Measurements from ENCODE around the gene KLHL24.
"Not testable (repeated sequence)": the region's sequence is repeated elsewhere in the genome, so short reads cannot be mapped to it uniquely, and the experiment has no call there.

Gene KLHL24

GRCh38 chr3:183689621-183690020 is 54.2 kb downstream of the KLHL24 start:
- in situ Hi-C loops (cut with MboI; ENCODE audit: low pct_unique_long_range_greater_than_20kb, low sequenced_read_pairs); DNase-seq: not testable (repeated sequence)

- in situ Hi-C loops (cut with MboI; ENCODE audit: low pct_unique_long_range_greater_than_20kb, low sequenced_read_pairs): no loop called here
- DNase-seq: no peak
Observed at GRCh38 chr3:183690402-183690995, 55.1 kb downstream of the KLHL24 start.

GRCh38 chr3:183692436-183692835 is 57.0 kb downstream of the KLHL24 start:
- DNase-seq: no peak
- in situ Hi-C loops (cut with MboI; ENCODE audit: low pct_unique_long_range_greater_than_20kb, low sequenced_read_pairs): no loop called here

DNA sequence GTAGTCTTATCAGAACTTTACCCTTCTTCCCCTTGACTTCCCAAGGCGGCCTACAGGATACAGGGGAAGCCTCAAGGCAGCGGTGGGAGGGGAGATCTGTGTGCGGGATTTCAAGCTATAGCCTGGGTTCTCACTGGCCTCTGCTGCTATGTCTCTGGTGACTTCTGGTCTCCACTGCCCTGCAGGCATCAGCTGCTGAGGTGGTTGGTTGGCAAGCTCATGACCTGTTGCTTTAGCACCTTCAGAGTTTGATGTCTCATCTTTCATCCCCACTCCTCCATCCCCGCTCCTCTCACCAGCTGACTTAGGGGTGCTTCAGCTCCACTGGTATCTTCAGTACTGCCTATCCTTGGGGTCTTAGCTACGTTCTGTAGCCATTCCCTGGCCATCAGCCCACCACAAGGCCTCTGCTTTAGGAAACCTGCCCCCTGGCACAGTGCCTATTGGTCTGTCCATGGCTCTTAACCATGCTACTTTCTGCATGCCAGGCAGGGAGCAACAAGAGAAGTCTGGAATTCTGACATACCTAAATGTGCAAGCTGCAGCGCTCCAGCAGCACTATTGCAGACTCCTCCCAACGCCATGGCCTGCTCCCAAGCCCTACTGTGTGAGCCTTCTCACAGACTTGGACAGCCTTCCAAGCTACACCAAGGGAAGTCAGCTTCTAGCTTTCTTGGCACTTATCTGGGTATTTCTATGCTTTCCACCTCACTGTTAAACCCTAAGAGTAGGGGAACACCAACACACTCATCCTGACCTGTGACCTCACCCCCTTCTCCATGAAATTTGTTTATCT is 60.3 kb downstream of the KLHL24 start:
- DNase-seq: no peak
- in situ Hi-C loops (cut with MboI; ENCODE audit: low pct_unique_long_range_greater_than_20kb, low sequenced_read_pairs): no loop called here

DNA sequence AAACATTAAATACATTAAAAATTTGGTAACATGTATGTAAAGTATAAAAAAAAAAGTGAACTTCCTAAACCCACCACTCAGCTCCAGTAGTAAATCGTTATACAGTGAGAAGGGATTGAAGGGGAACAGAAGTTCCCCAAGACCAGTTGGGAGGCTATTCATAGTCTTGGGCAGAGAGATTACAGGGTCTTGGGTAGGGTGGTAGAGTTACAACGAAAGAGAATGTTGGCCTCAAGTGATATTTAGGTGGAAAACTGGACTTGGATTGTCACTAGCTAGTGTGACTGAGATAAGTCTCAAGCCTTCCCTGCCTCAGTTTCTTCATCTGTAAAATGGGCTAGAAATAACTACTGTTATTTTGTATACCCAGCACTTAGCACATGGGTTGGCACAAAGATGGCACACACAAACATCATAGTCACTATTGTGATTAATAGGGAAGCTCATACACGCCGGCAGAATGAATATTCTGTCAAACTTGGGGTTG is 61.7 kb downstream of the KLHL24 start:
- DNase-seq: no peak
- in situ Hi-C loops (cut with MboI; ENCODE audit: low pct_unique_long_range_greater_than_20kb, low sequenced_read_pairs): no loop called here

DNA sequence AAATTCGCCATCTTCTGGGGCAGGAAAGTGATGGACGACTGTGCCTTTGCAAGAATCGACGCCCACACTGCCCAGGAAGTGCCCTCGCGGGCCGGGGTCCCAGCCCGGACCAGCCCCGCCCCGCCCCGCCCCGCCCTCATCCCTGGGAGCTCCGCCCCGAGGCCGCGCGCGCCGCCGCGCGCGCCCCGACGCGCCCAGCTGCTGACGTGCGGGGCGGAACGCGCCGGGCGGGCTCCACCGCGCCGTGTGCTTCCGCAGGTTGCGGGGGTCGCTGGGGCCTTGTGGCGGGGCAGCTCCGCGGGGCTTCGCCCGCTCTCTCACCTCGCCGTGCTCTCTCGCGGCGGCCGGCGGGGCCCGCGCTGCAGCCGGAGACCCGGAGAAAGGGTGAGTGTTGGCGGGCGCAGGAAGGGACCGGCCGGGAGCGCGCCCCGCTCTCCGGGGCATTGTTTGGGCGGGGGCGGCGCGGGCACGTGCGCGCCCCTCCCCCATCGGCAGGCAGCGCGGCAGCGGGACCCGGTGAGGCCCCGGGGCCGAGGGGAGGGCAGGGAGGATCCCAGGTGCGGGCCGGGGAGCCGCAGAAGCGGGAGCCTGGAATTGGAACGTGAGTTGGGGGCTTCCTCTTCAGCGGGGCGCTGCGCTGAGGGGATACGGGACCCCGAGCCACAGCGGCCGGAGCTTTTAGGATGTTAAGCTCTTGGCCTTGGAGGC is 62.3 kb downstream of the KLHL24 start, which contains the start of gene YEATS2:
Gene YEATS2 (plus strand): TSS at position 188 of the 708 bp plus-strand sequence. CDS start 17,366 bp downstream, outside the sequence.
- in situ Hi-C loops (cut with MboI; ENCODE audit: low pct_unique_long_range_greater_than_20kb, low sequenced_read_pairs): no loop called here
- DNase-seq: peak; percentile 69

DNA sequence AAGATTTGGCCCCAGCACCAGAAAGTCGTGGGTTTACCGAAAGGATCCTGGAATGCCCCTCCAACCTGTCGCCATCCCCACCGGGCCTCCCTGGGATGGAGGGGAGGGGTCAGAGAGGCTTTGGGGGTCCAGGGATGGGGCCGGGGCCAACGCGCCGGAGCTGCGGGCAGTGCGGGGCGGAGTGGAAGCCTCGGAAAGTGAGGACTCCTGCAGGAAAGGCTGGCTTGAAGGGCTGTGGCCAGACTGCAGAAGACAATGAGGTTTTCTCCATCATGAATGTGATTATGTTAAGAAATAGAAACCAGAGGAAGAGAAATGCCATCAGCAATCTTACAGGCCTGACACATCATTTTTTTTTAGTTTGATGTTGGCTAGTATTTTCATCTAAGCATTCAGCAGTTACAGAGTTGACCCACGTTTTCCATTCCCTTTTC is 62.9 kb downstream of the KLHL24 start:
- no peak for DNase-seq
- in situ Hi-C loops (cut with MboI; ENCODE audit: low pct_unique_long_range_greater_than_20kb, low sequenced_read_pairs): no loop called here

DNA sequence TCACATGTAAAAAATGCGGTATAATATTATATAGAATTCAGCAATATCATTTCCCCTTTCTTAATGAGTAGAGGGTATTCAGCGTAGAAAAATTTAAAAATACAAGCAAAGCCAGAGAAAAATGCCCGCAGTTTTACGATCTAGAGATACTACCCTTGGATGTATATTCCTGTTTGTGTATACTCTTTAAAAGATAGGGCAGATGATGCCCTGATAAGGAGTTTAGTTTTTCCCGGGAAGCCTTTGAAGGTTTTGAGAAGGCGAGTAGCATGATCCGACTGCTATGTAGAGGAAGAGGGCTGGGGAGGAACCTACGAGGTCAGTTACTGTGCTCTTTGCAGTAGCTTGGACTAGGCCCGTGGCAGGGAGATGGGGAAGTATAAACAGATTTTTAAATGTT is 63.3 kb downstream of the KLHL24 start:
- in situ Hi-C loops (cut with MboI; ENCODE audit: low pct_unique_long_range_greater_than_20kb, low sequenced_read_pairs): no loop called here
- peak; percentile 61 for DNase-seq

- in situ Hi-C loops (cut with MboI; ENCODE audit: low pct_unique_long_range_greater_than_20kb, low sequenced_read_pairs): no loop called here
- DNase-seq: peak; percentile 25
Observed at GRCh38 chr3:183699238-183699947, 64.0 kb downstream of the KLHL24 start.

DNA sequence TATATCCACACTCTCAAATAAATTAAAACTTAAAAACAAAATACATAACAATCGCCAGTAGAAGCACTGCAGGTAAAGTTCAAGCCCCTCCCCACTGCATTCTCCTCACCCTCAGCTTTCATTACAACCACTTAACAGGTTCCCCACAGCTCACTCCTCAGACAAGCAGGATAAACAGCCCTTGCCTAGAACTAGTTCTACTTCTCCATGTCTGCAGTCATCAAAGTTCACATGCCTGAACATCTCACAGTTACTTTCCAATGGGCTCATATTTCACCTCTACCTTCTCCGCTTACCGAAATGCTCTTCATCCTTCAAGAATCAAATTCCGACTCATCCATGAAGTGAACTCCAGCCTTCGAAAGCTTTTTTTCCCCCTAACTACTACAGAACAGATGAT is 66.3 kb downstream of the KLHL24 start:
- DNase-seq: no peak
- in situ Hi-C loops (cut with MboI; ENCODE audit: low pct_unique_long_range_greater_than_20kb, low sequenced_read_pairs): no loop called here

DNA sequence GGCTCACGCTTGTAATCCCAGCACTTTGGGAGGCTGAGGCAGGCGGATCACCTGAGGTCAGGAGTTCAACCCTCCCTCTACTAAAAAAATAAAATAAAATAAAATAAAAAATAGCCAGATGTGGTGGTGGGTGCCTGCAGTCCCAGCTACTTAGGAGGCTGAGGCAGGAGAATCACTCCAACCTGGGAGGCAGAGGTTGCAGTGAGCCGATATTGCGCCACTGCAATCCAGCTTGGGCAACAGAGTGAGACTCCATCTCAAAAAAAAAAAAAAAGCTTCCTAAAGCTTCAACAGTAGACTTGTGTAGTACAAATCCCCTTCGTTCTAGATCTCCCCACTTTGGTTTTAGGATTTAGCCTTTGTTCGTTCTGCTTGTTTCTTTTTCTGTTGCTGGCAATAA is 68.5 kb downstream of the KLHL24 start:
- in situ Hi-C loops (cut with MboI; ENCODE audit: low pct_unique_long_range_greater_than_20kb, low sequenced_read_pairs); DNase-seq: not testable (repeated sequence)

DNA sequence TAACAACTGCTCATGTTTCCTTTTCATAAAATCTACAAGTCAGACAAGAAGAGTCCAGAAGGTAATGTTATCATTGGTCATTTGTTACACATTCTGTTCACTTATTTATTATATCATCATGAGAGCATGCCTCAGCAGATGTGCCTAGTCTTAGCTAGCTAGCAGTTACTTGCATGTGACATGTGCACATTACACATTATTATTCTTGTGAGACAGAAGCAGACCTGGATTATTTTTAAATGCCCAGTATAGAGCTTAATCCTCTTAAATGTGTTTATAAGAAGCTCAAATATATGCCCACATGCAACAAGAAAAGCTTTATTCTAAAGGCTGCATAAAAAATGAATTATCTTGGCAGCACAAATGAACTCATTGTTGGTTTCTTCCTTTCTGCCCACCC is 74.8 kb downstream of the KLHL24 start:
- DNase-seq: no peak
- in situ Hi-C loops (cut with MboI; ENCODE audit: low pct_unique_long_range_greater_than_20kb, low sequenced_read_pairs): no loop called here

DNA sequence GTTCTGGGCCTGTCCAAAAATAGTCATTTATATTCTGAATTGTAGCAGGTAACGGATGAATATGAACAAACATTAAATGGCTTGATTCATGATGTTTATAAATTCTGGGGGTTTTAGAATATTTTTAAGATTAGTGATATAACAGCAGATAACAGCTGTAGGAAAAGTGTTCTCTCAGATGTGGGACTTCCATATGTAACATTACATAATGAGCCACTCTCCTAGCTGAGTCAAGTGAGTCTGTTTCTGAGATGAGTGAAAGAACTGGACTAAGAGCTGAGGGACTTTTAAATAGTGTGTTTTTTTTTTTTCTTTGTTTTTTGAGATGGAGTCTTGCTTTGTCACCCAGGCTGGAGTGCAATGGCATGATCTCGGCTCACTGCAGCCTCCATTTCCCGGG is 76.1 kb downstream of the KLHL24 start:
- in situ Hi-C loops (cut with MboI; ENCODE audit: low pct_unique_long_range_greater_than_20kb, low sequenced_read_pairs): no loop called here
- no peak for DNase-seq

- DNase-seq: no peak
- in situ Hi-C loops (cut with MboI; ENCODE audit: low pct_unique_long_range_greater_than_20kb, low sequenced_read_pairs): no loop called here
Observed at GRCh38 chr3:183714622-183715021, 79.2 kb downstream of the KLHL24 start.

- in situ Hi-C loops (cut with MboI; ENCODE audit: low pct_unique_long_range_greater_than_20kb, low sequenced_read_pairs): no loop called here
- no peak for DNase-seq
Observed at GRCh38 chr3:183718012-183718411, 82.6 kb downstream of the KLHL24 start.

DNA sequence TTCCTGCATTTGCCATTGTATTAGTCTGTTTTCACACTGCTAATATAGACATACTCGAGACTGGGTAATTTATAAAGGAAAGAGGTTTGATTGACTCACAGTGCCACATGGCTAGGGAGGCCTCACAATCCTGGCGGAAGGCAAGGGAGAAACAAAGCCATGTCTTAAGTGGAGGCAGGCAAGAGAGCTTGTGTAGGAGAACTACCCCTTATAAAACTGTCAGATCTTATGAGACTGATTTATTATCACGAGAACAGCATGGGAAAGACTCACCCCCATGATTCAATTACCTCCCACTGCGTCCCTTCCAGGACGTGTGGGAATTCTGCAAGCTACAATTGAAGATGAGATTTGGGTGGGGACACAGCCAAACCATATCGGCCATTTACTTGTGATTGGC is 90.0 kb downstream of the KLHL24 start:
- no peak for DNase-seq
- in situ Hi-C loops (cut with MboI; ENCODE audit: low pct_unique_long_range_greater_than_20kb, low sequenced_read_pairs): no loop called here

DNA sequence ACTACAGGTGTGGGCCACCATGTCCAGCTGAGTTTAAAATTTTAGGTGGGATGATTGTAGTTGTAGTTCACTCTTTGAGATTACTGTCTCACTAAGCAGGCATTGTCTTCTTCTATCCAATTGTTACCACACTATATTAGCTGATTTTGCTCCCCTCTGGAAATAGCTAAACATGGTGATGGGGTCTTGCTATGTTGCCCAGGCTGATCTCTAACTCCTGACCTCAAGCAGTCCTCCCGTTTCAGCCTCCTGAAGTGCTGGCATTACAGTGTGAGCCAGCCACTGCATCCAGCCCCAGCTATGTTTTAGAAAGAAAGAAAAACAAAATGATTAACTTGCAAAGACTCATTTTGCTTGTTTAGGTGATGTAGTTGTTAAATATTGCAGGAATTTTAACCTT is 92.8 kb downstream of the KLHL24 start:
- DNase-seq: no peak
- in situ Hi-C loops (cut with MboI; ENCODE audit: low pct_unique_long_range_greater_than_20kb, low sequenced_read_pairs): no loop called here

- in situ Hi-C loops (cut with MboI; ENCODE audit: low pct_unique_long_range_greater_than_20kb, low sequenced_read_pairs): no loop called here
- no peak for DNase-seq
Observed at GRCh38 chr3:183730361-183730760, 94.9 kb downstream of the KLHL24 start.

DNA sequence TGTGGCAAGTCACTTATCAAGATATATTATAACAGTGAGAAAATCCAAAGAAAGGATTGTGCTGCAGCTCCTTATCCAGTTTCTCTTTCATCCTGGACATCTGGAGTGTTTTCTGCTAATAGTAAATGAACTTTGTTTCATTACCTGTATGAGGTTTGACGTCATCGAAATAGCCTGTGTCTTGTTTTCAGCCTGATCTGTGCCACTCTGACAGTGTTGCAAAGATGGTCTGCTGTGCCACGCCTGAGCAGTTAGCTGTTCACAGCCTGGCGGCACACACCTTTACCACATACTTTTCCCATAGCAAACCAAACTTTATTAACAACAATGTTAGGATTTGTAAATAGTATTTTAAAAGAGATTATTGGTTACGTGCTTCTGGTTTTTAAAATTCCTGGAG is 96.2 kb downstream of the KLHL24 start:
- no peak for DNase-seq
- in situ Hi-C loops (cut with MboI; ENCODE audit: low pct_unique_long_range_greater_than_20kb, low sequenced_read_pairs): no loop called here
